H1 (cell line): ENCODE results near the gene PSMD12.

Experiments used
- CTCF ChIP-seq, 3 experiments: IDR thresholded peaks; 1 replicate in 2 of 3; 2 replicates in 1 of 3; pipeline versions ENCODE4 v1.5.1 to v1.6.1; 2011; ENCODE audit warnings: low read length in 3 of 3, mild to moderate bottlenecking in 3 of 3, inconsistent platforms in 2 of 3, low read depth in 1 of 3, moderate library complexity in 1 of 3; ENCODE audit not compliant: insufficient read depth in 1 of 3; ENCODE audit errors: control extremely low read depth in 1 of 3
- POLR2A ChIP-seq, 2 experiments: IDR thresholded peaks; 1 replicate in 1 of 2; 2 replicates in 1 of 2; pipeline ENCODE4 v1.6.1; 2011; ENCODE audit warnings: low read depth in 2 of 2, low read length in 2 of 2, mild to moderate bottlenecking in 2 of 2; ENCODE audit errors: control extremely low read depth in 1 of 2

DNA sequence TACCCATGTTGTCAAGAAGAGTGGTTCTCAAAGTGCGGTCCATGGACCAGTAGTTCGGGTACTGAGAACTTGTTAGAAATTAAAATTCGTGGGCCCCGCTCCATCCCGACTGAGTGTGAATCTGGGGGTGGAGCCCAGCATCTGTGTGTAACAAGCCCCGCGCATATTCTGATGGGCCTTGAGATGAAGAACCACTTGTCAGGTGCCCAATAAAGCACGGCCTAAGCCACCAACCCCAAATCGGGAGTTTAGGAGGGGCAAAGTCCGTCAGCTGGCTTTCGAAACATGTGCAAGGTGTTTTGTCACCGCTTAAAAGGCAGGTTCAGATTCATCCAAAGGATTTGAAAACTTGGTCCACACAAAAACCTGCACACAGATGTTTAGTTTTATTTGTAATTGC is 29.5 kb downstream of the PSMD12 start:
- TF ChIP-seq CTCF (IDR thresholded peaks at IDR 0.05; ENCODE audit: control extremely low read depth in 1 of 3, insufficient read depth in 1 of 3, low read depth in 1 of 3, low read length in 3 of 3): no peak
- no peak for TF ChIP-seq POLR2A (IDR thresholded peaks at IDR 0.05; ENCODE audit: control extremely low read depth in 1 of 2, low read depth in 2 of 2, low read length in 2 of 2)
